DOHH2 (cell line): ENCODE data around the gene GCAT.

ENCODE experiments used
- EZH2phosphoT487 ChIP-seq: fragments of 200-600 bp; sonication (generic); IDR thresholded peaks from 2 replicates; pipeline ENCODE4 v1.6.1; 2017; ENCODE audit warnings: borderline replicate concordance, mild to moderate bottlenecking, antibody characterized with exemption, low read length, moderate library complexity, mixed read lengths
- TF ChIP-seq, protein P1 (sequence below): fragments of 200-600 bp; sonication (generic); IDR thresholded peaks from one replicate; pipeline ENCODE4 v1.5.1; 2014; ENCODE audit warnings: antibody characterized with exemption, mild to moderate bottlenecking, low read depth, low read length; ENCODE audit not compliant: poor library complexity, severe bottlenecking

DNA sequence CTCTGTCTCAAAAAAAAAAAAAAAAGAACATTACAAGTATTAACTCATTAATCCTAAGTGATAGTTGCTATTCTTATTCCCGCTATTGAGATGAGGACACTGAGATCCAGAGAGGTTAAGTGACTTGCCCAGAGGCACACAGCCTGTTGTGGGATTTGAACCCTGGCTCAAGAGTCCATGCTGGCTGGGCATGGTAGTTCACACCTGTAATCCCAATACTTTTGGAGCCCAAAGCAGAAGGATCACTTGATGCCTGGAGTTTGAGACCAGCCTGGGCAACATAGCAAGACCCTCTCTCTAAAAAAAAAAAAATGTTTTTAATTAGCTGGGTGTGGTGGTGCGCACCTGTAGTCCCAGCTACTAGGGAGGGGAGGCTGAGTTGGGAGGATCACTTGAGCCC lies 4.1 kb downstream of the GCAT start:
- TF ChIP-seq, protein P1, sequence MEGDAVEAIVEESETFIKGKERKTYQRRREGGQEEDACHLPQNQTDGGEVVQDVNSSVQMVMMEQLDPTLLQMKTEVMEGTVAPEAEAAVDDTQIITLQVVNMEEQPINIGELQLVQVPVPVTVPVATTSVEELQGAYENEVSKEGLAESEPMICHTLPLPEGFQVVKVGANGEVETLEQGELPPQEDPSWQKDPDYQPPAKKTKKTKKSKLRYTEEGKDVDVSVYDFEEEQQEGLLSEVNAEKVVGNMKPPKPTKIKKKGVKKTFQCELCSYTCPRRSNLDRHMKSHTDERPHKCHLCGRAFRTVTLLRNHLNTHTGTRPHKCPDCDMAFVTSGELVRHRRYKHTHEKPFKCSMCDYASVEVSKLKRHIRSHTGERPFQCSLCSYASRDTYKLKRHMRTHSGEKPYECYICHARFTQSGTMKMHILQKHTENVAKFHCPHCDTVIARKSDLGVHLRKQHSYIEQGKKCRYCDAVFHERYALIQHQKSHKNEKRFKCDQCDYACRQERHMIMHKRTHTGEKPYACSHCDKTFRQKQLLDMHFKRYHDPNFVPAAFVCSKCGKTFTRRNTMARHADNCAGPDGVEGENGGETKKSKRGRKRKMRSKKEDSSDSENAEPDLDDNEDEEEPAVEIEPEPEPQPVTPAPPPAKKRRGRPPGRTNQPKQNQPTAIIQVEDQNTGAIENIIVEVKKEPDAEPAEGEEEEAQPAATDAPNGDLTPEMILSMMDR = no peak
- no peak for TF ChIP-seq EZH2phosphoT487
